ENCODE data around the gene BTBD9. TPM values are rescaled to one million over a fixed set of nuclear protein-coding genes. Genes with fewer than 3 reads are reported as not detected.
A peak's percentile ranks its signal among the peaks of the same experiment; 100 is the strongest.

BTBD9 gene
- total RNA-seq, 1 donor, result 9.7 TPM

GRCh38 chr6:38316099-38316868, 323.4 kb downstream of the BTBD9 start:
- DNase-seq (ENCODE audit: low read depth in 2 of 3, low spot score in 2 of 3), result no peak

- DNase-seq (ENCODE audit: low read depth in 2 of 3, low spot score in 2 of 3), result no peak
These were observed 328.5 kb downstream of the BTBD9 start for GRCh38 chr6:38311201-38311600.

GRCh38 chr6:38310061-38310460, 329.7 kb downstream of the BTBD9 start:
- DNase-seq (ENCODE audit: low read depth in 2 of 3, low spot score in 2 of 3), result no peak

- peak in 2 of 3 donors; percentile 14 to 47 for DNase-seq (ENCODE audit: low read depth in 2 of 3, low spot score in 2 of 3)
These were observed 332.0 kb downstream of the BTBD9 start for GRCh38 chr6:38307740-38308139.

GRCh38 chr6:38306931-38307330, 332.8 kb downstream of the BTBD9 start:
- DNase-seq (ENCODE audit: low read depth in 2 of 3, low spot score in 2 of 3), result no peak

GRCh38 chr6:38305995-38306681, 333.6 kb downstream of the BTBD9 start:
- no peak for DNase-seq (ENCODE audit: low read depth in 2 of 3, low spot score in 2 of 3)

GRCh38 chr6:38302838-38303237, 336.9 kb downstream of the BTBD9 start:
- no peak for DNase-seq (ENCODE audit: low read depth in 2 of 3, low spot score in 2 of 3)

GRCh38 chr6:38302081-38302480, 337.6 kb downstream of the BTBD9 start:
- no peak for DNase-seq (ENCODE audit: low read depth in 2 of 3, low spot score in 2 of 3)

- DNase-seq (ENCODE audit: low read depth in 2 of 3, low spot score in 2 of 3), result no peak
These were observed 349.5 kb downstream of the BTBD9 start for GRCh38 chr6:38290133-38290799.

- no peak for DNase-seq (ENCODE audit: low read depth in 2 of 3, low spot score in 2 of 3)
These were observed 352.2 kb downstream of the BTBD9 start for GRCh38 chr6:38287487-38287886.

- no peak for DNase-seq (ENCODE audit: low read depth in 2 of 3, low spot score in 2 of 3)
These were observed 354.8 kb downstream of the BTBD9 start for GRCh38 chr6:38284802-38285394.

GRCh38 chr6:38283734-38284362, 355.9 kb downstream of the BTBD9 start:
- no peak for DNase-seq (ENCODE audit: low read depth in 2 of 3, low spot score in 2 of 3)

GRCh38 chr6:38282911-38283310, 356.8 kb downstream of the BTBD9 start:
- no peak for DNase-seq (ENCODE audit: low read depth in 2 of 3, low spot score in 2 of 3)

- DNase-seq (ENCODE audit: low read depth in 2 of 3, low spot score in 2 of 3), result no peak
These were observed 358.6 kb downstream of the BTBD9 start for GRCh38 chr6:38281126-38281525.

GRCh38 chr6:38279963-38280588, 359.7 kb downstream of the BTBD9 start:
- no peak for DNase-seq (ENCODE audit: low read depth in 2 of 3, low spot score in 2 of 3)

- no peak for DNase-seq (ENCODE audit: low read depth in 2 of 3, low spot score in 2 of 3)
These were observed 360.3 kb downstream of the BTBD9 start for GRCh38 chr6:38279423-38279822.

- DNase-seq (ENCODE audit: low read depth in 2 of 3, low spot score in 2 of 3), result no peak
These were observed 366.4 kb downstream of the BTBD9 start for GRCh38 chr6:38273325-38273724.

GRCh38 chr6:38272222-38272621, 367.5 kb downstream of the BTBD9 start:
- no peak for DNase-seq (ENCODE audit: low read depth in 2 of 3, low spot score in 2 of 3)

- DNase-seq (ENCODE audit: low read depth in 2 of 3, low spot score in 2 of 3), result no peak
These were observed 368.6 kb downstream of the BTBD9 start for GRCh38 chr6:38271081-38271480.

GRCh38 chr6:38270367-38270766, 369.4 kb downstream of the BTBD9 start:
- no peak for DNase-seq (ENCODE audit: low read depth in 2 of 3, low spot score in 2 of 3)

Measured in hematopoietic multipotent progenitor cell (in vitro differentiated cells).